ENCODE results near the gene OPN4.

The OPN4 gene

GRCh38 chr10:86687750-86688149 lies 33.4 kb downstream of the OPN4 start:
- TF ChIP-seq CTCF (IDR thresholded peaks at IDR 0.05) = no peak
- no peak for DNase-seq
- no peak overlapping the region for H3K27ac Mint-ChIP-seq
- no peaks in the 10 kb centered on the region for H3K36me3 Mint-ChIP-seq (ENCODE audit: low read depth)
- peaks cover 13% of the 10 kb centered on the region for H3K27me3 Mint-ChIP-seq (ENCODE audit: low read depth, poor library complexity)
- no peaks in the 10 kb centered on the region for H3K9me3 Mint-ChIP-seq
- H3K4me3 Mint-ChIP-seq = no peak overlapping the region
- peaks cover 50% of the 10 kb centered on the region for H3K4me1 Mint-ChIP-seq

GRCh38 chr10:86688398-86688921 lies 34.1 kb downstream of the OPN4 start:
- TF ChIP-seq CTCF (IDR thresholded peaks at IDR 0.05) = peak; percentile 91
- H3K27me3 Mint-ChIP-seq (ENCODE audit: low read depth, poor library complexity) = peaks cover 8% of the 10 kb centered on the region
- no peaks in the 10 kb centered on the region for H3K9me3 Mint-ChIP-seq
- H3K27ac Mint-ChIP-seq = no peak overlapping the region
- H3K36me3 Mint-ChIP-seq (ENCODE audit: low read depth) = no peaks in the 10 kb centered on the region
- DNase-seq = peak; percentile 70
- peaks cover 47% of the 10 kb centered on the region for H3K4me1 Mint-ChIP-seq
- H3K4me3 Mint-ChIP-seq = no peak overlapping the region

GRCh38 chr10:86689146-86689545 lies 34.8 kb downstream of the OPN4 start:
- Mint-ChIP-seq H3K27ac (no peak overlapping the region), H3K4me1 (peaks cover 49% of the 10 kb centered on the region), H3K9me3 (no peaks in the 10 kb centered on the region), H3K27me3 (ENCODE audit: low read depth, poor library complexity) (peaks cover 8% of the 10 kb centered on the region), H3K36me3 (ENCODE audit: low read depth) (no peaks in the 10 kb centered on the region), H3K4me3 (no peak overlapping the region)
- no peak for DNase-seq
- no peak for TF ChIP-seq CTCF (IDR thresholded peaks at IDR 0.05)

GRCh38 chr10:86690231-86690630 lies 35.9 kb downstream of the OPN4 start:
- Mint-ChIP-seq H3K27ac (no peak overlapping the region), H3K36me3 (ENCODE audit: low read depth) (no peaks in the 10 kb centered on the region), H3K27me3 (ENCODE audit: low read depth, poor library complexity) (peaks cover 8% of the 10 kb centered on the region), H3K4me3 (no peak overlapping the region), H3K4me1 (peaks cover 38% of the 10 kb centered on the region), H3K9me3 (no peaks in the 10 kb centered on the region)
- TF ChIP-seq CTCF (IDR thresholded peaks at IDR 0.05) = no peak
- no peak for DNase-seq

GRCh38 chr10:86690657-86691084 lies 36.3 kb downstream of the OPN4 start:
- H3K4me1 Mint-ChIP-seq = peaks cover 34% of the 10 kb centered on the region
- H3K9me3 Mint-ChIP-seq = no peaks in the 10 kb centered on the region
- H3K36me3 Mint-ChIP-seq (ENCODE audit: low read depth) = no peaks in the 10 kb centered on the region
- no peak overlapping the region for H3K27ac Mint-ChIP-seq
- no peak for DNase-seq
- peaks cover 8% of the 10 kb centered on the region for H3K27me3 Mint-ChIP-seq (ENCODE audit: low read depth, poor library complexity)
- H3K4me3 Mint-ChIP-seq = no peak overlapping the region
- TF ChIP-seq CTCF (IDR thresholded peaks at IDR 0.05) = no peak

GRCh38 chr10:86691333-86692022 lies 37.1 kb downstream of the OPN4 start:
- no peak overlapping the region for H3K4me3 Mint-ChIP-seq
- H3K4me1 Mint-ChIP-seq = peaks cover 35% of the 10 kb centered on the region
- DNase-seq = no peak
- H3K27ac Mint-ChIP-seq = no peak overlapping the region
- H3K9me3 Mint-ChIP-seq = no peaks in the 10 kb centered on the region
- H3K27me3 Mint-ChIP-seq (ENCODE audit: low read depth, poor library complexity) = peaks cover 8% of the 10 kb centered on the region
- H3K36me3 Mint-ChIP-seq (ENCODE audit: low read depth) = no peaks in the 10 kb centered on the region
- TF ChIP-seq CTCF (IDR thresholded peaks at IDR 0.05) = no peak
